H9 (cell line): Measurements from ENCODE around the gene EBF4. TPM values are rescaled to one million over a fixed set of nuclear protein-coding genes. Genes with fewer than 3 reads are reported as not detected.

Experiments
- DNase-seq: peaks from one replicate; pipeline ENCODE4 v3.0.0-alpha.2; 2017
- H2AFZ ChIP-seq: one replicate; pipeline ENCODE4 v1.6.1; 2013; ENCODE audit warnings: mild to moderate bottlenecking, low read length, control low read depth, moderate library complexity
- H2AK5ac ChIP-seq: 2 replicates; pipeline ENCODE4 v1.6.1; 2013; ENCODE audit warnings: low read length, control low read depth, mixed read lengths; ENCODE audit not compliant: insufficient read length
- H2BK120ac ChIP-seq: one replicate; pipeline ENCODE4 v1.6.1; 2013; ENCODE audit warnings: low read depth, mild to moderate bottlenecking, low read length, control low read depth, inconsistent platforms; ENCODE audit not compliant: poor library complexity, severe bottlenecking
- H2BK12ac ChIP-seq: 2 replicates; pipeline ENCODE4 v1.6.1; 2013; ENCODE audit warnings: low read length, control low read depth, mixed read lengths, low read depth; ENCODE audit not compliant: insufficient read length
- H2BK15ac ChIP-seq: 2 replicates; pipeline ENCODE4 v1.6.1; 2013; ENCODE audit warnings: low read depth, low read length, control low read depth
- H2BK20ac ChIP-seq: one replicate; pipeline ENCODE4 v1.6.1; 2013; ENCODE audit warnings: low read depth, mild to moderate bottlenecking, low read length, control low read depth, inconsistent platforms; ENCODE audit not compliant: poor library complexity, severe bottlenecking
- H2BK5ac ChIP-seq: 2 replicates; pipeline ENCODE4 v1.6.1; 2013; ENCODE audit warnings: low read length, control low read depth, mixed read lengths; ENCODE audit not compliant: insufficient read length
- H3K14ac ChIP-seq: 2 replicates; pipeline ENCODE4 v1.6.1; 2013; ENCODE audit warnings: low read length, control low read depth; ENCODE audit not compliant: insufficient read depth
- H3K18ac ChIP-seq: 2 replicates; pipeline ENCODE4 v1.6.1; 2013; ENCODE audit warnings: low read depth, mild to moderate bottlenecking, mixed read lengths, low read length, control low read depth; ENCODE audit not compliant: insufficient read length
- H3K23ac ChIP-seq: 2 replicates; pipeline ENCODE4 v1.6.1; 2013; ENCODE audit warnings: low read length, control low read depth, mixed read lengths, low read depth; ENCODE audit not compliant: insufficient read length
- H3K23me2 ChIP-seq: 2 replicates; pipeline ENCODE4 v1.6.1; 2013; ENCODE audit warnings: low read depth, mild to moderate bottlenecking, mixed read lengths, low read length, control low read depth; ENCODE audit not compliant: insufficient read length, poor library complexity, severe bottlenecking
- H3K27ac ChIP-seq: 2 replicates; pipeline ENCODE4 v1.5.1; 2013; ENCODE audit warnings: low read length, control low read depth, mixed read lengths, low read depth; ENCODE audit not compliant: insufficient read length
- H3K27me3 ChIP-seq: 2 replicates; pipeline ENCODE4 v1.6.1; 2013; ENCODE audit warnings: low read length, control low read depth, inconsistent platforms; ENCODE audit not compliant: insufficient read depth
- H3K4ac ChIP-seq: 2 replicates; pipeline ENCODE4 v1.6.1; 2013; ENCODE audit warnings: low read depth, mild to moderate bottlenecking, control low read depth, inconsistent platforms, low read length, moderate library complexity
- H3K4me1 ChIP-seq: 2 replicates; pipeline ENCODE4 v1.6.1; 2013; ENCODE audit warnings: low read length, control low read depth, inconsistent platforms; ENCODE audit not compliant: insufficient read depth
- H3K4me2 ChIP-seq: 2 replicates; pipeline ENCODE4 v1.6.1; 2013; ENCODE audit warnings: low read length, control low read depth, mixed read lengths; ENCODE audit not compliant: insufficient read length, insufficient read depth
- H3K56ac ChIP-seq: 2 replicates; pipeline ENCODE4 v1.6.1; 2013; ENCODE audit warnings: low read depth, mild to moderate bottlenecking, mixed read lengths, low read length, control low read depth; ENCODE audit not compliant: insufficient read length
- H3K79me1 ChIP-seq: 2 replicates; pipeline ENCODE4 v1.6.1; 2013; ENCODE audit warnings: low read depth, mild to moderate bottlenecking, moderate library complexity, low read length, control low read depth, inconsistent platforms; ENCODE audit not compliant: insufficient read depth, poor library complexity, severe bottlenecking
- H3K79me2 ChIP-seq: 2 replicates; pipeline ENCODE4 v1.6.1; 2013; ENCODE audit warnings: low read length, control low read depth, inconsistent platforms; ENCODE audit not compliant: insufficient read depth
- H3K9ac ChIP-seq: 2 replicates; pipeline ENCODE4 v1.6.1; 2013; ENCODE audit warnings: low read length, control low read depth, mixed read lengths; ENCODE audit not compliant: insufficient read length; ENCODE audit errors: extremely low read depth
- H3K9me3 ChIP-seq: one replicate; pipeline ENCODE4 v1.6.1; 2013; ENCODE audit warnings: low read depth, low read length, inconsistent platforms; ENCODE audit not compliant: control insufficient read depth
- H3T11ph ChIP-seq: one replicate; pipeline ENCODE4 v1.6.1; 2013; ENCODE audit warnings: mild to moderate bottlenecking, low read length, control low read depth, inconsistent platforms
- H4K20me1 ChIP-seq: one replicate; pipeline ENCODE4 v1.6.1; 2013; ENCODE audit not compliant: control insufficient read depth, insufficient read length, insufficient read depth
- H4K5ac ChIP-seq: 2 replicates; pipeline ENCODE4 v1.6.1; 2013; ENCODE audit warnings: low read depth, mild to moderate bottlenecking, mixed read lengths, low read length, control low read depth; ENCODE audit not compliant: insufficient read length
- H4K8ac ChIP-seq: replicated peaks from 2 replicates; pipeline ENCODE4 v1.6.1; 2013; ENCODE audit warnings: low read length, control low read depth, mixed read lengths, low read depth; ENCODE audit not compliant: insufficient read length
- H4K91ac ChIP-seq: 2 replicates; pipeline ENCODE4 v1.6.1; 2013; ENCODE audit warnings: low read depth, mild to moderate bottlenecking, moderate library complexity, mixed read lengths, low read length, control low read depth; ENCODE audit not compliant: insufficient read length
- H3K27ac Mint-ChIP-seq, 3 experiments: 2 replicates in 2 of 3; 3 replicates in 1 of 3; pipeline ENCODE4 v1.8.0; 2020 to 2021; ENCODE audit warnings: mixed read lengths in 3 of 3, mild to moderate bottlenecking in 1 of 3, moderate library complexity in 1 of 3
- H3K27me3 Mint-ChIP-seq: 2 replicates; pipeline ENCODE4 v1.8.0; 2021; ENCODE audit warnings: low read depth, mild to moderate bottlenecking, moderate library complexity, mixed read lengths
- H3K36me3 Mint-ChIP-seq, 3 experiments: 2 replicates in 2 of 3; 3 replicates in 1 of 3; pipeline ENCODE4 v1.8.0; 2020 to 2021; ENCODE audit warnings: low read depth in 3 of 3, mixed read lengths in 3 of 3; ENCODE audit not compliant: insufficient read depth in 1 of 3
- H3K4me1 Mint-ChIP-seq, 2 experiments: 2 replicates each; pipeline ENCODE4 v1.8.0; 2020; ENCODE audit warnings: mixed read lengths in 2 of 2
- H3K4me3 Mint-ChIP-seq, 2 experiments: 2 replicates in 1 of 2; 3 replicates in 1 of 2; pipeline ENCODE4 v1.8.0; 2020 to 2021; ENCODE audit warnings: mild to moderate bottlenecking in 2 of 2, mixed read lengths in 2 of 2, moderate library complexity in 1 of 2
- H3K9me3 Mint-ChIP-seq, 2 experiments: 2 replicates in 1 of 2; 3 replicates in 1 of 2; pipeline ENCODE4 v1.8.0; 2020; ENCODE audit warnings: mild to moderate bottlenecking in 2 of 2, mixed read lengths in 2 of 2, moderate library complexity in 1 of 2
- WGBS: extraction: QIAGEN DNeasy Blood & Tissue Kit; methylation state at CpG from one replicate; pipeline ENCODE4 v1.1.7; 2013; ENCODE audit warnings: missing lambda C conversion rate, low lambda C conversion rate, mixed read lengths; ENCODE audit not compliant: insufficient read length; ENCODE audit errors: extremely low coverage; 5-methylcytosine and 5-hydroxymethylcytosine counted together
- total RNA-seq: library from RNA; stranded (reverse); gene quantifications from 2 replicates; pipeline ENCODE4 v1.2.1, GENCODE V29; 2021
- TF ChIP-seq, protein P1 (sequence below): fragments of 200-600 bp; sonication (generic); conservative IDR thresholded peaks from 3 replicates; pipeline ENCODE4 v1.8.0; 2021; ENCODE audit warnings: antibody characterized with exemption, mild to moderate bottlenecking

Gene EBF4
- total RNA-seq, 1 experiment from 2014 or later, result 3.9 TPM

DNA sequence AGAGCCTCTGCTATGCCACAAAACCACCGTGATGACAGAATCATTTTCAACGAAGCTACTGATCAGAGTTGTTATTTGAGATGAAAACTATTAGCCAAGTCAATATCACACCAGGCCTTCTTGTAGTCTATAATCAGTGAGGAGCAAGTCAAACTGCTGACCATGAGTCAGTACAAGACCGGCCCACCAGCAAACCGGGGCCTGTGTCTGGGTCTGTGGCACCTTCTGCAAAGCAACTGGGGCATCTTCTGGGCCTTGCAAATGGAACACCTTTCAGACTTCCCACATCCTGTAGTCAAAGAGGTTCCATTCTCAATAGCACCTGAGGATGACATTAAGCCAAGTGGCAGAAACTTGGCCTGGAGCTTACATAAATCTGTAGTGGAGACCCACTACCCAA is 69.3 kb downstream of the EBF4 start:
- Mint-ChIP-seq H3K9me3 (no peaks in the 10 kb centered on the region), H3K4me3 (no peak overlapping the region), H3K36me3 (no peaks in the 10 kb centered on the region), H3K27me3 (peaks cover 17% of the 10 kb centered on the region), H3K4me1 (peaks cover 19 to 31% of the 10 kb centered on the region in 2 experiments), H3K27ac (no peak overlapping the region)
- Histone ChIP-seq H2AFZ (no peak overlapping the region), H3K4ac (no peak overlapping the region), H3K79me2 (no peaks in the 10 kb centered on the region), H2BK120ac (no peak overlapping the region), H3K9me3 (no peaks in the 10 kb centered on the region), H2AK5ac (no peak overlapping the region), H3K18ac (no peak overlapping the region), H3K14ac (no peak overlapping the region), H3K23ac (no peak overlapping the region), H3K9ac (no peak overlapping the region), H2BK12ac (no peak overlapping the region), H3K27ac (no peak overlapping the region), H4K8ac (no peak overlapping the region), H3K4me1 (no peaks in the 10 kb centered on the region), H4K20me1 (no peaks in the 10 kb centered on the region), H4K5ac (no peak overlapping the region), H2BK20ac (no peak overlapping the region), H3K23me2 (no peaks in the 10 kb centered on the region), H3K27me3 (0 out of 2 replicates have a peak, but pooled peaks cover 3% of the 10 kb centered on the region), H2BK5ac (no peak overlapping the region), H3T11ph (no peak overlapping the region), H3K79me1 (no peaks in the 10 kb centered on the region), H4K91ac (no peak overlapping the region), H2BK15ac (no peak overlapping the region), H3K56ac (no peak overlapping the region), H3K4me2 (no peak overlapping the region)
- no peak for DNase-seq
- no CpG with 5 or more reads among the region's 4 CpGs for WGBS
- TF ChIP-seq, protein P1, sequence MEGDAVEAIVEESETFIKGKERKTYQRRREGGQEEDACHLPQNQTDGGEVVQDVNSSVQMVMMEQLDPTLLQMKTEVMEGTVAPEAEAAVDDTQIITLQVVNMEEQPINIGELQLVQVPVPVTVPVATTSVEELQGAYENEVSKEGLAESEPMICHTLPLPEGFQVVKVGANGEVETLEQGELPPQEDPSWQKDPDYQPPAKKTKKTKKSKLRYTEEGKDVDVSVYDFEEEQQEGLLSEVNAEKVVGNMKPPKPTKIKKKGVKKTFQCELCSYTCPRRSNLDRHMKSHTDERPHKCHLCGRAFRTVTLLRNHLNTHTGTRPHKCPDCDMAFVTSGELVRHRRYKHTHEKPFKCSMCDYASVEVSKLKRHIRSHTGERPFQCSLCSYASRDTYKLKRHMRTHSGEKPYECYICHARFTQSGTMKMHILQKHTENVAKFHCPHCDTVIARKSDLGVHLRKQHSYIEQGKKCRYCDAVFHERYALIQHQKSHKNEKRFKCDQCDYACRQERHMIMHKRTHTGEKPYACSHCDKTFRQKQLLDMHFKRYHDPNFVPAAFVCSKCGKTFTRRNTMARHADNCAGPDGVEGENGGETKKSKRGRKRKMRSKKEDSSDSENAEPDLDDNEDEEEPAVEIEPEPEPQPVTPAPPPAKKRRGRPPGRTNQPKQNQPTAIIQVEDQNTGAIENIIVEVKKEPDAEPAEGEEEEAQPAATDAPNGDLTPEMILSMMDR, result no peak
